ENCODE measurements around the gene FIZ1.
"Not testable (repeated sequence)": the region's sequence is repeated elsewhere in the genome, so short reads cannot be mapped to it uniquely, and the experiment has no call there.

GRCh38 chr19:55582284-55582683 lies 17.0 kb downstream of the FIZ1 start:
- TF ChIP-seq EZH2 (IDR thresholded peaks at IDR 0.05); POLR2AphosphoS5 (IDR thresholded peaks at IDR 0.05; ENCODE audit: borderline replicate concordance, low read depth, low read length); FOXP2 (optimal IDR thresholded peaks at IDR 0.05; ENCODE audit: control extremely low read depth, extremely low read length, insufficient read depth): not testable (repeated sequence)

Measured in SK-N-MC (cell line).